NCI-H2196 (cell line): Measurements from ENCODE around the gene PFKFB3.

ENCODE experiments used
- DNase-seq: peaks from one replicate; lab custom pipeline; 2025; ENCODE audit not compliant: unreplicated experiment; lab: John Stamatoyannopoulos, UW

The PFKFB3 gene

DNA sequence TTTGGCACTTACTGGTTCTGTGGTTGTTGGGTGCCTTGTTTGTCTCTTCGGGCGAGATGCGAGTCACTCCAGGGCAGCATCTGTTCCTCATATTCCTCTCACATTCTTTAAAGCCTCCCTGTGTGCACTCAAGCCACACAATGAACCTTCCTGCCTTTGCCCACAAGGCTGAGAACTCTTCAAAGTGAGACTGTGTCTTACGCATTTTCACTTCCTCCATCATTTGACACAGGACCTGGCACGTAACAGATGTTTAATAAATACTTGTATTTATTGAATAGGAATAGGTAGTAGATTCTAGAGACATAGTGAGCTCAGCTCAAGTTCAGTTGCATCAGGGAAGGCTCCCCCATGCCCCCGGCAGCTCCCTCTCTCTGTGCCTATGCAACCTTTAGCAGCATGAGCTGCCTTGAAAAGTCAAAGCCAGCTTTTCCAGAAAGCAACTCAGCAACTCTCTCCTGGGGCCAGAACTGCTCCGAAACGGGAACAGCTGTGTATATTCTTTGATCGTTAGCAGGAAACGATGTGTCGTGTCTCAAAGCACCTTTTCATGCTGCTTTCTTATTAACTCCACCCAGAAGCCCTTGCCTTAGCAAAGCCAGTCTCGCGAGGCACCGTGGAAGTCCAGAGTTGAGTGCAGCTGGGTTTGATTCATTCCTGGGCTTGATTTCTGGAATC is 97.5 kb downstream of the PFKFB3 start:
- no peak for DNase-seq

DNA sequence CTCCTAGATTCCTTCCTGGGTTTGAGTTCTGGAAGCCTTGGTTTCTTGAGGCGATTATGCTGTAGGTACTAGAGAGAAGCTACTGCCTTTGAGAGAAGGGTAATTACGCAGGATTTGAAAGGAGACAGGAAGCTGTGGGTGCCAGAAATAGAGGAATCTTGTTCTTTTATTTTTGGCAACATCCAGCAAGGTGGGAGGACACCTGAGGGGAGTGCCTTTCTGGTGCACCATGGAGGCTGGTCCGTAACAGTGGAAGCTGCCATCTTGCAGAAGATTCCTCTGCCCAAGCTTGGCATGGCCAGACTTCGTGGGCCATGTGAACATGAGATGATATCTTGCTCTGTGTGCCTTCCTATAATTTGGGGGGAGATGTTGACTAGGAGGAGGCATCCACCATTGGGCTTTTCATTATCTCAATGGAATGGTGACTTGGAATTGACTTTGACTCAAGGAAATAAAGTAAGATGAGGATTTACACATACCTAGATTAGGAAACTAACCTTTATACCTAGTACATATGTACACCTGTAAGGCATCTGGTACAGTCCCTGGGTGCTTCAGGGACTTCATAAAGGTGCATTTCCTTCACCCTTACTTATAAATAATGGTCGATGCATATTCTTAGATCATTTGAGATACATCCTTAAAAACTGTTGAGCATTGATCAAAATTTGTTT is 98.2 kb downstream of the PFKFB3 start:
- DNase-seq, result no peak

DNA sequence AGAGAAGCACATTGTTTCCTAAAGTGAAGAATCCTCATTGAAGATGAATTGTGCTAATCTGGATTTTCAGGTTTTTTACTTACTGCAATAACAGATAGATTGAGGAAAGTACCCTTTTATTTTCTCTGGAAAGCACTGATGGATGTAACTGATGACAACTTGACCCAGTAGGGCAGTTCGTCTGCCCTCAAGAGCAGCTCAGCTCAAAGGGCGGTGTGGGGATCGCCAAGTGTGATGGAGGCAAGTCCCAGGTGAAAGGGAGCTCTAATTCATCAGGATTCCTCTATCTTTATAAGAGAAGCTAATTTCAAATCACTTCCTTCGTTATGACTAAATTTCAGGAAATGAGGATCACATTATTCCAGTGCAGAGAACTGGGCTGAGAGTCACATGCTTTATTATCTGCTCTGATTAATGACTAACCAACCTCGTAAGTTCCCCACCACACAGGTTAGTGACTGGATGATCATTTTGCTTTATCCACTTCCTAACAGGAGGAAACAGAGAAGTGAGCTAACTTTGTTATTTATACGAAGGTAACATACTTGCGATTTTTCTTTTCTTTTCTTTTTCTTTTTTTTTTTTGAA is 98.8 kb downstream of the PFKFB3 start:
- DNase-seq, result no peak
